Astrocyte (in vitro differentiated cells and primary cell): Measurements from ENCODE around the gene NSMF. TPM values are rescaled to one million over a fixed set of nuclear protein-coding genes. Genes with fewer than 3 reads are reported as not detected.

Source experiments
- DNase-seq: peaks from one replicate; pipeline ENCODE4 v3.0.0-alpha.2; 2010; ENCODE audit warnings: low read depth
- FAIRE-seq: peaks from 2 replicates; lab custom pipeline; 2011; peaks lifted over from hg19 to GRCh38; lab: Jason Lieb, UNC
- H2AFZ ChIP-seq: 2 replicates; pipeline ENCODE4 v1.6.0; 2012; ENCODE audit warnings: low read depth, low read length, inconsistent platforms
- H3K27ac ChIP-seq: 2 replicates; pipeline ENCODE4 v1.5.1; 2011; ENCODE audit warnings: low read depth, low read length, inconsistent platforms
- H3K27me3 ChIP-seq: 2 replicates; pipeline ENCODE4 v1.6.0; 2011; ENCODE audit warnings: low read length, inconsistent platforms; ENCODE audit not compliant: insufficient read depth
- H3K36me3 ChIP-seq: 2 replicates; pipeline ENCODE4 v1.5.1; 2011; ENCODE audit warnings: low read length, inconsistent platforms; ENCODE audit not compliant: insufficient read depth
- H3K4me1 ChIP-seq: 2 replicates; pipeline ENCODE4 v1.5.1; 2011; ENCODE audit warnings: low read length, inconsistent platforms; ENCODE audit not compliant: insufficient read depth
- H3K4me2 ChIP-seq: 2 replicates; pipeline ENCODE4 v1.6.0; 2012; ENCODE audit warnings: low read length, inconsistent platforms
- H3K4me3 ChIP-seq: 2 replicates; pipeline ENCODE4 v1.5.1; 2011; ENCODE audit warnings: low read depth, mild to moderate bottlenecking, low read length, inconsistent platforms; ENCODE audit not compliant: insufficient read depth
- H3K79me2 ChIP-seq: 2 replicates; pipeline ENCODE4 v1.6.0; 2012; ENCODE audit warnings: mild to moderate bottlenecking, low read length, inconsistent platforms; ENCODE audit not compliant: insufficient read depth
- H3K9ac ChIP-seq: 2 replicates; pipeline ENCODE4 v1.6.0; 2012; ENCODE audit warnings: mild to moderate bottlenecking, low read length, inconsistent platforms
- H3K9me3 ChIP-seq: 2 replicates; pipeline ENCODE4 v1.5.1; 2012; ENCODE audit warnings: low read depth, mild to moderate bottlenecking, low read length, inconsistent platforms; ENCODE audit not compliant: insufficient read depth
- H4K20me1 ChIP-seq: 2 replicates; pipeline ENCODE4 v1.6.0; 2012; ENCODE audit warnings: low read length, inconsistent platforms; ENCODE audit not compliant: insufficient read depth
- H3K27ac Mint-ChIP-seq: one replicate; pipeline ENCODE4 v1.8.0; 2021; ENCODE audit warnings: mild to moderate bottlenecking, mixed read lengths; ENCODE audit not compliant: unreplicated experiment
- H3K27me3 Mint-ChIP-seq: one replicate; pipeline ENCODE4 v1.8.0; 2021; ENCODE audit warnings: low read depth, mixed read lengths; ENCODE audit not compliant: unreplicated experiment
- H3K36me3 Mint-ChIP-seq: one replicate; pipeline ENCODE4 v1.8.0; 2021; ENCODE audit warnings: low read depth, mixed read lengths; ENCODE audit not compliant: unreplicated experiment
- H3K4me1 Mint-ChIP-seq: one replicate; pipeline ENCODE4 v1.8.0; 2021; ENCODE audit warnings: low read depth, mixed read lengths; ENCODE audit not compliant: unreplicated experiment
- H3K4me3 Mint-ChIP-seq: one replicate; pipeline ENCODE4 v1.8.0; 2021; ENCODE audit warnings: mild to moderate bottlenecking, moderate library complexity, mixed read lengths; ENCODE audit not compliant: unreplicated experiment
- H3K9me3 Mint-ChIP-seq: one replicate; pipeline ENCODE4 v1.8.0; 2021; ENCODE audit warnings: mild to moderate bottlenecking, mixed read lengths; ENCODE audit not compliant: unreplicated experiment
- EZH2 ChIP-seq: IDR thresholded peaks from 2 replicates; pipeline ENCODE4 v1.6.1; 2012; ENCODE audit warnings: mild to moderate bottlenecking, low read length, inconsistent platforms; ENCODE audit not compliant: insufficient read depth
- total RNA-seq: library from RNA; stranded (reverse); gene quantifications from 2 replicates; pipeline ENCODE4 v1.2.1, GENCODE V29; 2021
- TF ChIP-seq, protein P1 (sequence below): IDR thresholded peaks from 2 replicates; pipeline ENCODE4 v1.5.1; 2011; ENCODE audit warnings: low read depth, mild to moderate bottlenecking, inconsistent platforms, low read length, moderate library complexity; ENCODE audit not compliant: insufficient read depth

NSMF gene
- total RNA-seq, 1 donor from 2014 or later = 50.5 TPM

- peaks cover 6% of the 10 kb centered on the region for H3K27me3 Mint-ChIP-seq
- Histone ChIP-seq H3K4me3 (no peak overlapping the region), H3K27me3 (no peaks in the 10 kb centered on the region), H3K4me2 (no peak overlapping the region), H3K9ac (no peak overlapping the region), H3K27ac (no peak overlapping the region), H3K36me3 (no peaks in the 10 kb centered on the region), H3K4me1 (peaks cover 22% of the 10 kb centered on the region), H4K20me1 (peaks cover 19% of the 10 kb centered on the region), H2AFZ (no peak overlapping the region), H3K79me2 (no peaks in the 10 kb centered on the region), H3K9me3 (no peaks in the 10 kb centered on the region)
- H3K27ac Mint-ChIP-seq = no peak overlapping the region
- H3K36me3 Mint-ChIP-seq = peaks cover 3% of the 10 kb centered on the region
- peaks cover 2% of the 10 kb centered on the region for H3K4me1 Mint-ChIP-seq
- no peaks in the 10 kb centered on the region for H3K9me3 Mint-ChIP-seq
- H3K4me3 Mint-ChIP-seq = no peak overlapping the region
- TF ChIP-seq, protein P1, sequence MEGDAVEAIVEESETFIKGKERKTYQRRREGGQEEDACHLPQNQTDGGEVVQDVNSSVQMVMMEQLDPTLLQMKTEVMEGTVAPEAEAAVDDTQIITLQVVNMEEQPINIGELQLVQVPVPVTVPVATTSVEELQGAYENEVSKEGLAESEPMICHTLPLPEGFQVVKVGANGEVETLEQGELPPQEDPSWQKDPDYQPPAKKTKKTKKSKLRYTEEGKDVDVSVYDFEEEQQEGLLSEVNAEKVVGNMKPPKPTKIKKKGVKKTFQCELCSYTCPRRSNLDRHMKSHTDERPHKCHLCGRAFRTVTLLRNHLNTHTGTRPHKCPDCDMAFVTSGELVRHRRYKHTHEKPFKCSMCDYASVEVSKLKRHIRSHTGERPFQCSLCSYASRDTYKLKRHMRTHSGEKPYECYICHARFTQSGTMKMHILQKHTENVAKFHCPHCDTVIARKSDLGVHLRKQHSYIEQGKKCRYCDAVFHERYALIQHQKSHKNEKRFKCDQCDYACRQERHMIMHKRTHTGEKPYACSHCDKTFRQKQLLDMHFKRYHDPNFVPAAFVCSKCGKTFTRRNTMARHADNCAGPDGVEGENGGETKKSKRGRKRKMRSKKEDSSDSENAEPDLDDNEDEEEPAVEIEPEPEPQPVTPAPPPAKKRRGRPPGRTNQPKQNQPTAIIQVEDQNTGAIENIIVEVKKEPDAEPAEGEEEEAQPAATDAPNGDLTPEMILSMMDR = no peak
- no peak for TF ChIP-seq EZH2
- no peak for FAIRE-seq
- DNase-seq = no peak
Observed at GRCh38 chr9:137461663-137462395, 2.7 kb upstream of the NSMF start.

- no peak overlapping the region for H2AFZ ChIP-seq
- DNase-seq (no peak), FAIRE-seq (no peak)
- no peak overlapping the region for H3K4me3 Mint-ChIP-seq
- H3K9me3 ChIP-seq = no peaks in the 10 kb centered on the region
- TF ChIP-seq, protein P1 = no peak
- TF ChIP-seq EZH2 = no peak
- H3K9ac ChIP-seq = no peak overlapping the region
- peaks cover 24% of the 10 kb centered on the region for H4K20me1 ChIP-seq
- H3K4me3 ChIP-seq = no peak overlapping the region
- H3K79me2 ChIP-seq = no peaks in the 10 kb centered on the region
- no peaks in the 10 kb centered on the region for H3K36me3 ChIP-seq
- peaks cover 6% of the 10 kb centered on the region for H3K27me3 Mint-ChIP-seq
- peaks cover 3% of the 10 kb centered on the region for H3K36me3 Mint-ChIP-seq
- peaks cover 27% of the 10 kb centered on the region for H3K4me1 ChIP-seq
- H3K27ac Mint-ChIP-seq = no peak overlapping the region
- no peaks in the 10 kb centered on the region for H3K9me3 Mint-ChIP-seq
- no peaks in the 10 kb centered on the region for H3K27me3 ChIP-seq
- no peak overlapping the region for H3K4me2 ChIP-seq
- no peak overlapping the region for H3K27ac ChIP-seq
- peaks cover 6% of the 10 kb centered on the region for H3K4me1 Mint-ChIP-seq
Observed at GRCh38 chr9:137461316-137461662, 2.2 kb upstream of the NSMF start.
